NT2/D1 (cell line): Measurements from ENCODE around the gene ZNF581.

Experiments used
- SUZ12 ChIP-seq: IDR thresholded peaks from 2 replicates; pipeline ENCODE4 v1.6.1; 2011; ENCODE audit not compliant: insufficient read length, insufficient read depth; ENCODE audit errors: extremely low read depth
- YY1 ChIP-seq: IDR thresholded peaks from 2 replicates; pipeline ENCODE4 v1.6.1; 2011; ENCODE audit not compliant: insufficient read length, insufficient read depth
- ZNF274 ChIP-seq: IDR thresholded peaks from 2 replicates; pipeline ENCODE4 v1.6.1; 2011; ENCODE audit warnings: mild to moderate bottlenecking, low read depth, low read length

DNA sequence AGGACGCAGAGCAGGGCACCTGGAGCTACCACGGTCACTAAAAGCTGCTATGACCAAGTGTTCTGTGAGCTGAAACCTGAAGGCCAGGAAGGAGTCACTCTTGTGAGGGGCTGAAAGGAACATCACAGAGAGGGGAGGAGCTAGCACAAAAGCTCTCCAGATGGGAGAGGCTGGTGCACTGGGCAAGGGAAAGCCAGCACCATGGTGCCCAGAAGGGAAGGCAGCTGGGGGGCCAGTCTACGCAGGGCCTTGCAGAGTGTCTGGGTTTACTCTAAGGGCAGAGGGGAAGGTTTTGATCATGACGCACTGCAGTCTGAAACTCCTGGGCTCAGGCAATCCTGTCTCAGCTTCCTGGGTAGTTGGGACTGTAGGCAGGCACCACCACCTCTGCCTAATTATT is 6.7 kb upstream of the ZNF581 start:
- TF ChIP-seq YY1 = no peak
- no peak for TF ChIP-seq SUZ12
- no peak for TF ChIP-seq ZNF274
